UCSD-AML1 (cell line): ENCODE measurements around the gene RNASE11.
"Not testable (repeated sequence)": the region's sequence is repeated elsewhere in the genome, so short reads cannot be mapped to it uniquely, and the experiment has no call there.

Experiments used
- DNase-seq: peaks from one replicate; lab custom pipeline; 2025; ENCODE audit not compliant: unreplicated experiment; lab: John Stamatoyannopoulos, UW

The RNASE11 gene

DNA sequence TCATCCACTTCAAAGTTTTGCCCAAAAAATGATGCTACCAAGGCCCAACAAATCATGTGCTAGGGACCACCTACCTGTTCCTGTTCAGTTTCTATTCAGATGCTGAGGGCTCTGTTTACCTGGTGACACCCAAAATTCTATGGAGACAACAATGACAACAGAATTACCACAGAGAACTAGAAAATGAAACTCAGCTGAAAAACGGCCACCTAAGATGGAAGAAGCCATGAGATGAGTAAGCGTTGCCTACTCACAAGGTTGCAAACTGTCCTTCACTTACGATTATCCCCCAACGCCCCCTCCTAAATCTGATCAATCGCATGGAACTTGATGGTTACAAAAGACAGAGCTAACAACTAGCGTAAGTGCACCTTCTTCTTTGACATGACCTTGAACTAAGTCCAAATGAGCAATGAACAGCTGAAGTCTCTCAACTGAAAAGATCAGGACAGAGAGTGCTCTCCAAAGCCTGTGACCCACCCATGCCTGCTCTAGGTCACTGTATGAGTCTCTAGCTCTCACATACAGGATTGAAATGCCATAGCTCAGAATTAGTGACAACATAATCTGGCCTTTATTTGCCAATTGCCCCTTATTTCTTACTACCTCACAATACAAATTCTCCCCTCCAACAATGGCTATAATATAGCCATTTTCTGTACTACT lies at the start of gene RNASE11:
Gene RNASE11, minus strand, starts transcription at position 513 of the 666 bp plus-strand sequence.
- DNase-seq = no peak

DNA sequence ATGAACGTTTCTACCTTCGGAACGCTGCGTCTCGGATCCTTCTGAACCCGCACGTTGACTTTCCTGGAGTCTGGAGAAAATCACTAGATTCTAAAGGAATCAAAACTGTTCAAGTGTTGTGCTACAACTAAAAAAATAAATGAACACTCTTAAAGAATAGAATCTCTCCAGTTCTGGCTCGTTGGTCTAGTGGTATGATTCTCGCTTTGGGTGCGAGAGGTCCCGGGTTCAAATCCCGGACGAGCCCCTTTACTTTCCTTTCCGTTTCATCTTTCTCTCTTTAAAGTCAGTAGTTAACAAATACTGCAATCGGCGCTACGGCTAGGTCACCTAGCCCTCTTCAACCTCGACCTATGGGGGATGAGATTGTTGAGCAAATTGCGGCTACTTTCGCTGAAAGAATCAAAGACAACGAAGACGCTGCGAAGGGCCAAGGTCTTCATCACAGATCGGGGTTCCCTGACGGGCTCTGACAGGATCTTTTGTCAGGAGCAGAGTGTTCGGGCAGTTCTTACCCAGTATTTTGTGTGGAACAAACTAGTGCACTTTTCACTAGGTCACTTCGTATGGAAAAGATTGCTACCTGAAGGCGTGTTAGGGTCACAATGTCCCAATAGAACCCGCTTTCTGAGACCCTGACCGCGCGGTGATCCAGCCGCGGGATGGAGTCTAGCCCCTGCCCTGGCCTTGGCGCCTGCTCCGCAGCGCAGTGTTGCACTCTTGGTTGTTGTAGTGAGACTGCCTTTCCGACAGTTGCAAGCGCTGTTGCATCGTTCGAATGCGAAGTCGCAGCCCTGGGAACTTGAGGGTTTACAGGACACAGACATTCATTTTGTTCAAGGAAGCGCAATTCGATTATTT lies 45.3 kb upstream of the RNASE11 start:
- DNase-seq = peak; percentile 77

DNA sequence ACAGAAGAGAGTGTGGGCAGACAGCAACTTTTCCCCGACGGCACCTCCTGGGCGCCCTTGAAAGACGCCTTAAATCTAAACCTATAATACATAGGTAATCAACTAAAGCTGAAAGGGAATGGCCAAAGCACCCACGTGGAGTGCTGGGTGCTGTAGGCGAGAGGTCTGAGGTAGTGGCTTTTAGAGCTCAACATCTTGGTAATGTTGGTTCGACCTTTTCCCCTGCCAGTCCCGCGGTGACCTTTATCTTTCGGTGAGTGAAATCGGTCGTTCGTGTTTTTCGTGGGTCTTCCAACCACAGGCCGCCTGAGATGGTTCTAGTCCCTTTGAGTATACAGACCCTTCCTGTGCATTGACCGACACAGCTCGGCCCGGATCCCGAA lies 44.6 kb upstream of the RNASE11 start:
- DNase-seq = no peak

DNA sequence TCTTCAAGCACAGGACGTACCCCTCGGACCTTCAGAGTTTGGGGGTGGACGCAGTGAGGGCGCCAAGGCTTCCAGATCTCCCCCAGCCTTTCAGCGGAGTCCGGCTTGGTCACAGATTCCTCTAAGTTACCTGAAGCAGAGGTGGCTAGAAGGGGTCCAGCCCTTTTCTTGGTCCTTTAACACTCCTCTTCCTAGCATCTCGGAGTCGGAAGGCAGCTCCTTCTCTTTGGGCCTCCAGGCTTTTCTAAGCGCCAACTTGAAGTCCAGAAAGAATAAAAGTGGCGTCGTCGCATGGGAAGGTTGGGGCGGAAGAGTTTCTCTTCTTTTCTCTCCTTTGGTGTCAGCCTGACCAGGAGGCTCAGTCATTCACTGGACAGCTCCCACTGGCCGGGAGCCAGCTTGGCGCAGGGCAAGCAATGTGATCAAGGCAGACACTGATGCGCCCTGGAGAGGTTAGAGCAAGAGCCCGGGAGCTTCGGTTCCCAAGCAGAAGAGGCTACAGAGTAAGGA lies 44.1 kb upstream of the RNASE11 start:
- peak; percentile 34 for DNase-seq

DNA sequence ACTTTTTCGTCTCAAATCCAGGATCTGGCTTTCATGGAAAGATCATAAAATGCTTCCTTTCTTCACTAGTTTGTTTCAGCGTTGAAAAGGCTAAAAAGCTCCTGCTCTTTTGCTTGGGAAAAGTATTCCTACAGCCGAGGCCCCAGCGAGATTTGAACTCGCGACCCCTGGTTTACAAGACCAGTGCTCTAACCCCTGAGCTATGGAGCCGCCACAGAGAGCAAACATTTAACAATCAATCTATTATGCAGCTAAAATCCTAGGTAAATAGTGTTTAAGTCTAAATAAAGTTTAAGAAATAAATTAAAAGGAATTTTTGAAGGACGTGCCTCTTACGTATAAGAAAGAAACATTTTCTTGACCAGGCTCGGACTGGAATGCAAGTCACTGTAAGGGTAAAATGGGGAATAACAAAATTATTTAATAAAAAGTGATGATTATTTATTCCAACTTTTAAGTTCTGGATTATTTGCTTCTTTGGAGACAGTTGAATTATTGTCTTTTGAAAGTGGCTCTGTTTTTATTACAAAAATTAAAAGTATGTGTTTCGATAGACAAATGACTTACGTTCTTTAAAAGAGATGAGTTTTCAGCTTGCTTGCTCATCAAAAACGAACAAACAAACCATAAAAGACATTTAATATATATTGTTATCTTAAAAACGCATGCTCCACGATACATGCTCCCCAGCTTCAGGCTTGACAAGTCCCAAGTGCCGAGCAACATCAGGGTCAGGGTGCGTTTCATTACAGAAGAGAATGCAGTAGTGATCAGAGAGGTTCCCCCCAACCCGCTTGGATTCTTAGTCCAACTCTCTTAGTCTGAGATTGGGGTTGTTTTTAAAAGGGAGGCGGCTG lies 43.5 kb upstream of the RNASE11 start:
- DNase-seq = peak; percentile 64

DNA sequence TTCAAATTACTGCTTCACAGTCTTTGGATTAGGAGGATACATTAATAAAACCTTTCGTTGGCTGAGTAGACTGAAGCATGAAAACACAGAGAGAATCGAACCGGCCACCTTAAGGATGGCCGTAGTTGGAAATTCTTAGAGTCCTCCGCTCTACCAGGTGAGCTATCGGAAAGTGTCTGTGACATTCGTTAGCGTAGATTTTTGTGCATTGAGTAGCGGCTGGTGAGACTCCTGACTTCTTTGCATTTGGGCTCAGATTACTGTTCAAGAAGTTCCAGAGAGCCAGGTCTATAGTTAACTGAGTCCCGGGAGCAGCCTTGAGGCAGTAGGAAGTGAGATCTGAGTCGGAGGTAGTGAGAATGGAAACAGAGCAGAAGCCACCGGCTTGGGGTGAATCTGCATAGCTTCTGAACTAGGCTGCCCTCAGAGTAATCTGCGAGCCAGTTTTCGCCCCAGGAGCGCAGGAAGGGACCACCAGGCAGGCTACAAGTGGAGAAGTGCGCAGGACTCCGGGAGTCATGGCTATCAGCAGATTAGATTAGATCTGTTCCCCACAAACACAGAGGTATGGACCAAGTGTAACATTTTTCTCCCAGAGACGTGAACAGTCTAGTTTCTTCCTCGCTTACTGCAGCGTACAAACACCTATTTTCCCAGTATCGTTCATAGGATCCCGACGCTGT lies 42.7 kb upstream of the RNASE11 start:
- peak; percentile 31 for DNase-seq

DNA sequence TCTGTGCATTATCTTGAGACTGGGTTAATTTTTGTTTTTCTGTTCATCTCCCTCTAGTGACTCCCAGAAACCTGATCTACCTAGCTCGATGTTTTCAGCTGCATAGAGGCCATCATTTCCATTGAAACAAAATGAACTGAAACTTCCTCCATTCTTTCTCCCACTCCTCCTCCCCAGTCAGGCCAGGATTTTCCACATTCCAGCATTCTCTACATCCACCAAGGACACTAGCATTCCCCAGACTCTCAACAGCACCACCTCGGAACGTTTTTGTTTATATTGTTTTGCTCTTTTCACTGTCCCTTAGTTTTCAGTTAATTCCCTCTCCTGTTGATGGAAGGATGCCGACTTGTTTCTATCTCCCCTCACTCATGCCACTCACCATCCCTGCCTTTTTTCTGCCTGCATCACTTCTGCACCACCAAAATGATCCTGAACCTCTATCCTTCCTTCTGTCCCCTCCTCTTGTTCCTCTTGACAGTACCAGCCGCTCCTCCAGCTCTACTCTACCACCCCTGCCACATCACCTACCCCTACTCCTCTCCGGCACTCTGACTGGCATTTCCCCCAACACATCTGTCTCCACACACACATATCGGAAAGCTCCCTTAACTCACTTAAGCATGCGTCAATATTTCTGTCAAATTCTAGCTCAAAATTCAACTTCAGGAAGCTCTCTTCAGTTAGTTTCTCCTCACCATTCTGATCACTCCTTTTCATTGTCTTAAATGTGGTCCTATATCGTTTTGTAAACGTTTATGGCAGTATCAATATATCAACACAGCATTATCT lies 40.5 kb upstream of the RNASE11 start:
- no peak for DNase-seq

DNA sequence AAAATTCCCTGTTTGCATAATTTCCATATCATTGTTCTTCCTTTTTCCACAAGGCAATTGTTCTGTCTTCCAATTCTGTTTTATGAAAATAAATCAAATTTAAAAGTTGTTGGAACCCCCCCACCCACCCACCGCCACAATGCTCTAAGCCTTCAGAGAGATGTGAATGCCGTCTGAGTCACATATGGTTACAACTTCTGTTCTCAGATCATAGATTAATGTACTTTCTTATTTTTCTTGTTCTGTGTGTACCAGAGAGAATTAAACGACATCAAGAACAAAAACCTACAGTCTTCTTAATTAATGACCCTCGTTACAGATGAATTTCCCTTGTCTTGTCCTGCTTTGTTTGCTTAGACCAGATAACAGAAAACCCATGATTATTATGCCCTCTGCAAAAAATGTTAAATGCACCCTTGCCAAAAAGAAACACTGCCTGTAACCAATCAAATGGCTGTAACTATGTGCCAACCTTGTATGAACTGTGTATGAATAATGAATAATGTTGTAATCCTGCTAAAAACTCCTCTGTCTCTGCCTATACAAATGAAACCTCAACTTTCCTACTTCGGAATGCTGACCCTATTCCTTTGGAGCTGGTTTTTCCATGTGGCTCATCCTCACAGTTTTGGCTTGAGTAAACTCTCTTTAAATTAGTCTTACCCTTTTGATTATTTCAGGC lies 39.7 kb upstream of the RNASE11 start:
- DNase-seq = no peak

DNA sequence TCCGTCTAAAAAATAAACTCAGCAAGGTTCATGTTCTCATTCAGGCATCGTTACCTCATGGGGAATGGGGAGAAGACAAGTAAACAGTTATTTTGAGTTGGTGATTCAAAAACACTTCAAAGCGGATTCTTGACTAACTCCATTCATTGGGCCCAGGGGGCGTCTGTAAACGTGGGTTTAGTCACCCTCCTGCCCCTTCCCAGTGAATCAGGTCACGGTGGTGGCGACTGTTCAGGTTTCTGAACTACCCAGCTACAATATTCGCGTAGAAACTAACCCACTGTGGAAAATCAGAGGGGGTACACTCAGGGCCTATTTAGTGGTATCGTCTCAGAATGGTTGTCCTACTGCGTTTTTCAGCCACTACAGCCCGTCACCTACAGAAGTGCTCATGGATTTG lies 38.5 kb upstream of the RNASE11 start:
- DNase-seq = no peak

DNA sequence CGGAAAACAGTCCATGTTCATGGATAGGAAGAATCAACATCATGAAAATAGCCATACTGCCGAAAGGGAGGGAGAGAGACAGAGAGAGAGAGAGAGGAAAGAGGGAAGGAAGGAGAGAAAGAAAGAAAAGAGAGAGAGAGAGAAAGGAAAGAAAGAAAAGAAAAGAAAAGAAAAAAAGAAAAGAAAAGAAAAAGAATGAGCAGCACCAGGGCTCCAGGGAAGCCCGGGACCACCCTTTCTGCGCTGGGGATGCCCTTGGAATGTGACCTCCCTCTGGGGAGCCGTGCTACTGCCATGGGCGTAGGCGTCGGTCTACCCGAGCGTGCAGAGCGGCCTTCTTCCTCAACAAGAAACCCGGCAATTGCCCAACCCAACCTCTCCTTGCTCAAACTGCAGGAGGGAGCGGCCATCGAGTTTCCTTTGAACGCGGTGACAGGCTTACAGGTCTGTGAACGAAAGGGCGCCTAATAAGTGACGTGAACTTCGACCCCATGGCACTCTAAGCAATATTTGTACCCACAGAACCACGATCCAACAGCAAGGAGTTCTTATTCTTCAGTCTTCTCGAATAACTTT lies 36.8 kb upstream of the RNASE11 start:
- DNase-seq = peak; percentile 51

DNA sequence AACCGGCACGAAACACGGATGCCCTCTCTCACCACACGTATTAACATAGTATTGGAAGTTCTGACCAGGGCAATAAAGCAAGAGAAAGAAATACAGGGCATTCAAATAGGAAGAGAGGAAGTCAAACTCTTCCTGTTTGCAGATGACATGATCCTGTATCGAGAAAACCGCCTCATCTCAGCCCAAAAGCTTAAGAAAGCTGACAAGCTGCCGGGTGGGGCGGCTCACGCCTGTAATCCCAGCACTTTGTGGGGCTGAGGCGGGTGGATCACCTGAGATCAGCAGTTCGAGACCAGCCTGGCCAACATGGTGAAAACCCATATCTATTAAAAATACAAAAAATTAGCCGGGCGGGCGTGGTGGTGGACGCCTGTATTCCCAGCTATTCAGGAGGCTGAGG lies 36.0 kb upstream of the RNASE11 start:
- DNase-seq = peak; percentile 25

DNA sequence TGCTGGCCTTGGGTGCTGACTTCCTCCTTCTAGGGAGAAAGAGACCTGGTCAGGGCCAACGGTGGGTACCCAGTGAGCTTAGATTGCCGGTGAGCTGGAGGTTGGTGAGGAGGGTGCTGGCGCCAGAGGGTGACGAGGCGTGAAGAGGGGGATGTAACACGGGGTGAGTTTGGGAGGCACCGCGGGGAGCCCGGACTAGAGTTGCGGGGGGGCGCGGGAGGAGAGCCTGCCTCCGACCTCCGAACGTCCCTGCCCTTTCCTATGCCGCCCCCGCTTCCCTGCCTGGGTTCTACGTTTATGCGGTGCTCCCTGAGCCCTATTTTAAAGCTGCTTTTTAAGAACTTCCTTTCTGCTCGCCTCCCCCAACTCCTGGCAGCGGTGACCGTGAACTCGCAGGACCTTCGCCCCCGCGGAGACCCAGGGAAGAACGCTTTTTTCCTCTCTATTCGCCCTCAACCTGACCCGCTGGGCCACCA lies 35.1 kb upstream of the RNASE11 start:
- DNase-seq = no peak

DNA sequence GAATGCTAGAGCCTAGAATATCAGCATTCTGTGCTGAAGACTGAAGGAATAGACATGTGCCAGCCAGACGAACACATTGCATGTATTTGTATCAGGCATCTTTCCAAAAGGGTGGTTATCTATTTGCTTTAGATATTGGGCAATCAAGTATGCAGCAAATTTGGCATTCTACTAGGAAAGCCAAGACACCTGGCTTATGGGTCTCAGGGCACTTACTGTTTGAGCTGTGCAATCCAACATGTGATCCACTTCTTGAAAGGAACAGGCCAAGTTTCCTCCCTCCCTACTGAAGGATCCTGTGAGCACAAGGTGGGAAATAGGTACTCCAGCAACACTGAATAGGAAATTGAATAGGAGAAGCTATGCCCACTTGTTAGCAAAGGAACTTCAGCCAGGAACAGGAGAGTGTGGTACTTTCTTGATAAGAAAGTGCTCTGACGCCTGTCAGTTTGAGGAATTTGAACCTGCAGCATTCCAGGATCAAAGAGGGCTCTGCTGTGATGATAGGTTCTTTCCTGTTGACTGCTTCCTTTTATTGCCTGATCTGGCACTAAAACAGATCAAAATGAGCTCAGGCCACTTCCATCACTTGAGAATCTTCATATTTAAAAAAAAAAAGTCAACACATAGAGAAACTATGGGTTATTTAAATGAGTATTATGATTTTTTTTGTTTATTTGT lies 33.1 kb upstream of the RNASE11 start:
- DNase-seq = no peak

DNA sequence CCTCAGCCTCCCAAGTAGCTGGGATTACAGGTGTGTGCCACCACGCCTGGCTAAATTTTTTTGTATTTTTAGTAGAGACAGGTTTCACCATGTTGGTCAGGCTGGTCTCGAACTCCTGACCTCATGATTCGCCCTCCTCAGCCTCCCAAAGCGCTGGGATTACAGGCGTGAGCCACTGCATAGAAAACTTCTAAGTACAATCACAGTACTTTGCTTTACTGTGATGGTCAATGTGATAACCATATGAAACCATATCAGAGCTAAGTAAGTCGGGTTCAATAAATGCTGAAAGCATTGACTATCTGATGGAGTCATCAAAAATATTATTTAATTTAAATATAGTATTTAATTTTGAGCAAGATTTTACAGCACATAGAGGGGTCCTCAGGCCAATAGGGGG lies 31.9 kb upstream of the RNASE11 start:
- not testable (repeated sequence) for DNase-seq

DNA sequence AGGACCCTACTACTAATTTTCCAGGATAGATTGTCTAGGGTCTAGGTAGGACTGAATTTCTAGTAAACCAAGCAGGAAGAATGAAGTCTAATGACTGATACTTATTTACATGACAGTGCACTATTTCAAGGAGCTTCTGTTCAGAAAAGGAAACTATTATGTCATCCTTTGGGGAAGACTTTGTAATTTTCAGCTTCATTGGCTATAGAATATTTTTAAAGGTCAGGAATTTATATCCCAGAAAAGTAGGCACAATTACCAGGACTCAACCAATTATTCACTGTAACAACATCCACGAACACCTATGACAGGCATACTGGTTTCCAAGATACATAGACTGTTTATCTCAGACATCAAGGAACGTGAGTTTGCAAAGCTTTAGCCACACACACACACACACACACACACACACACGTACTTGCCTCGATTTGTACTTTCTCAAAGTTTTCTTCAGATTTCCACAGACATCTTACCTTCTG lies 30.5 kb upstream of the RNASE11 start:
- no peak for DNase-seq

DNA sequence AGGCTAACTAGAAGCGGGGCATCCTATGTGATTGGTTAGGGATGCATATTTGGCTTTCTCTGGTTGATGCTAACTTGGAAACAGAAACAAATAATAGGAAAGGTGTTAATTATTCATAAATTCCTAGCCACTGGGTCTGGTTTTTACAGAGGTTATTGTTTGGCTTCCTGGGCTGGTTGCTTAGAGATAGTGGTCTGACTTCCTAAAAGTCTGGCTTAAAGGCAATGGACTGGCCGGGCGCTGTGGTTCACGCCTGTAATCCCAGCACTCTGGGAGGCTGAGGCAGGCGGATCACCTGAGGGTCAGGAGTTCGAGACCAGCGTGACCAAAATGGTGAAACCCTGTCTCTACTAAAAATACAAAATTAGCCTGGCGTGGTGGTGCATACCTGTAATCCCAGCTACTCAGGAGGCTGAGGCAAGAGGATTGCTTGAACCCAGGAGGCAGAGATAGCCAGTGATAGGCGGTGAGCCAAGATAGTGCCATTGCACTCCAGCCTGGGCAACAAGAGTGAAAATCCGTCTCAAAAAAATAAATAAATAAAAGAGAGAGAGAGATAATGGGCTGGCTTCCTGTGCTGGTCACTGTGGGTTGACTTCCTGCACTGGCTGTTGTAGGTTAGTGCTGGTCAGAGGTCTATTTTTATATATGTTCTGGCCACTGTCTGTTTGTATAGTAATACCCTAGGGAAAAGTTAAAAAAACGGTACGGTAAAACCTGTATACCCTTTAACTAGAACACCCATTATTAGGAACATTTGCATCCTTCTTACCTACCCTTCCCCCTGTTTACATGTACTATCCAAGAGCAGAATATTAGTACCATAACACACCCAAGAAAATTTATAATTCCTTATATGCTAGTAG lies 29.6 kb upstream of the RNASE11 start:
- DNase-seq = no peak

DNA sequence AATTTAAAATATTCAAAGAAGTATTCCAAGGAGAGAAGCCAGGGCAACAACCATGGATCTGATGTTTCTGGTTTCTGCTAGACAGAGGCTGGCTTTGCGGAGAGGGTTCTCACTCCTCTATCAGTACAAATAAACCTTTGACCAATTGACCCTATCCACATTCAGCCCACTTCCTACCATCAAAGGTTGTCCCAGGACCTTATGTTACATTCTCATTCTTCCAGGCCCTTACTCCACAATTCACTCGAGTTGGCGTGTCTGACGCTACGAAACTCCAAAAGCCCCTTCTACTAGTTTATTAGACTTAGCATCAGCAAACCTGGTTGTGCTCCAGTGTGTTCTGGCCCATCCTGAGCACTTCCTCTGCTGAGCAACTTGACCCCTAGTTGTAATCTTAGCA lies 28.2 kb upstream of the RNASE11 start:
- DNase-seq = no peak
